ENCODE data around the gene PRMT2.

PRMT2 gene

GRCh38 chr21:46643379-46644177 is 8.1 kb downstream of the PRMT2 start:
- DNase-seq (ENCODE audit: low read depth) = no peak

GRCh38 chr21:46645840-46646239 is 10.4 kb downstream of the PRMT2 start:
- no peak for DNase-seq (ENCODE audit: low read depth)

- DNase-seq (ENCODE audit: low read depth) = no peak
These were observed 11.2 kb downstream of the PRMT2 start for GRCh38 chr21:46646541-46647154.

- no peak for DNase-seq (ENCODE audit: low read depth)
These were observed 13.1 kb downstream of the PRMT2 start for GRCh38 chr21:46648539-46648938.

- no peak for DNase-seq (ENCODE audit: low read depth)
These were observed 13.9 kb downstream of the PRMT2 start for GRCh38 chr21:46649356-46649755.

GRCh38 chr21:46650476-46651098 is 15.1 kb downstream of the PRMT2 start:
- DNase-seq (ENCODE audit: low read depth) = no peak

- no peak for DNase-seq (ENCODE audit: low read depth)
These were observed 15.6 kb downstream of the PRMT2 start for GRCh38 chr21:46651121-46651520.

GRCh38 chr21:46655230-46655629 is 19.8 kb downstream of the PRMT2 start:
- no peak for DNase-seq (ENCODE audit: low read depth)

GRCh38 chr21:46656820-46657219 is 21.3 kb downstream of the PRMT2 start:
- no peak for DNase-seq (ENCODE audit: low read depth)

GRCh38 chr21:46660505-46660904 is 25.0 kb downstream of the PRMT2 start:
- no peak for DNase-seq (ENCODE audit: low read depth)

- DNase-seq (ENCODE audit: low read depth) = no peak
These were observed 25.7 kb downstream of the PRMT2 start for GRCh38 chr21:46661211-46661625.

- no peak for DNase-seq (ENCODE audit: low read depth)
These were observed 26.3 kb downstream of the PRMT2 start for GRCh38 chr21:46661642-46662366.

GRCh38 chr21:46662367-46662654 is 26.8 kb downstream of the PRMT2 start:
- DNase-seq (ENCODE audit: low read depth) = no peak

GRCh38 chr21:46662765-46663500 is 27.5 kb downstream of the PRMT2 start:
- no peak for DNase-seq (ENCODE audit: low read depth)

GRCh38 chr21:46663754-46664153 is 28.3 kb downstream of the PRMT2 start:
- no peak for DNase-seq (ENCODE audit: low read depth)

GRCh38 chr21:46664316-46664995 is 29.0 kb downstream of the PRMT2 start:
- no peak for DNase-seq (ENCODE audit: low read depth)

GRCh38 chr21:46665566-46665965 is 30.1 kb downstream of the PRMT2 start:
- no peak for DNase-seq (ENCODE audit: low read depth)

GRCh38 chr21:46666941-46667740 is 31.7 kb downstream of the PRMT2 start:
- DNase-seq (ENCODE audit: low read depth) = no peak

- no peak for DNase-seq (ENCODE audit: low read depth)
These were observed 32.4 kb downstream of the PRMT2 start for GRCh38 chr21:46667741-46668380.

GRCh38 chr21:46668381-46668780 is 32.9 kb downstream of the PRMT2 start:
- DNase-seq (ENCODE audit: low read depth) = no peak

Data from activated T-cell treated with anti-CD3 and anti-CD28 coated beads for 1 hour (primary cell).